Activated T-helper 1 cell treated with anti-CD3 and anti-CD28 coated beads, Interleukin-2, amount 50 U/mL, for 16 hours (primary cell): ENCODE results near the gene PORCN.
"Not testable (repeated sequence)": the region's sequence is repeated elsewhere in the genome, so short reads cannot be mapped to it uniquely, and the experiment has no call there.

Experiments used
- DNase-seq, 2 donors: peaks; one replicate each; pipeline ENCODE4 v3.0.0-alpha.2; 2020; ENCODE audit warnings: low read depth in 1 of 2, low spot score in 1 of 2

Gene PORCN

DNA sequence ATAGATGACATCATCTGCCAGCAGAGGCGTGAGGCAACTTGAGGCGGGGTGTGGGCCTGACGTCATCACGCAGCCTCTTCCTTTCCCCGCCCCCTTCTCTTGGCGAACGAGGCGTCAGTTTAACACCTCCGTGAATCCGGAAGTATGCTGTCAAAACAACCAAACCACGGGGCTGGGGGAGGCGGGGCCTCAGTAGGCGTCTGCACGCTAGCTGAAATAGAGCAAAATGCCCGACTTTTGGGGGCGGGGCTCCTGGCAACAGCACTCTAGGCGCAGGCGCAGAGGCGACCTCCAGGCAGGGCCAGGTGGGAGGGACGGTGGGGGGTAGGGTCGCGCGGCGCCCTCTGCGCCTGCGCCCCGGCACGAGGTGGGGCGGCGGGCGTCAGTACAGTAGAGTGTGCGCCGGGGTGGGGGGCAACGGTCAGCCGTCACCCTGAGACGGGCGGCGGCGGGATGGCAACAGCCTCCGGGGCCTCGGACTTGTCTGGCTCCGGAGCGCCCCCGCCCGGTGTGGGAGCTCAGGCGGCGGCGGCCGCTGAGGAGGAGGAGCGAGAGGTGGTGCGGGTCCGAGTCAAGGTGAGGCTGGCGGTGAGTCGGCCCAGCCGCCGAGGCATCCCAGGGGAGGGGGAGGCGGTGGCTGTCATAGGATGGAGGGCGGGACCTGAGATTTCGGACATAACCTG lies 30.7 kb downstream of the PORCN start, which contains the start of gene TBC1D25:
TSS of gene TBC1D25 (plus strand) at position 370 of the 683 bp plus-strand sequence. CDS start at position 454, 84 bp downstream.
- peak; percentile 88 to 91 for DNase-seq

DNA sequence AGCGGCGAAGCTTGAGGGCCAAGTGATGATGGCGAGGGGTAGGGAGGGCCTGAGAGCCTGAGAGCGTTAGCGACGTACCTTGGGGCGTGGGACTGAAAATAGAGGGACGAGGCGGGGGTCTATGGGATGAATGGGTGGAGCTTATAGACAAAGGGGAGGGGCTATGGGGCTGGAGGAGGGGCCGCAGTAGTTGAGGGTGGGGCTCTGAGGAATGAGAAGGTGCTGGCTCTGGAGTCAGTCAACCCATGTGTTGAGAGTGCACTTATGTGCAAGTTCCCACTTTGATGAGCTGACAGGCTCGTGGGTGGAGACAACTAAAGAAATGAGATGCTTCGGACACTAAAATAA lies 31.2 kb downstream of the PORCN start:
- peak; percentile 9 to 26 for DNase-seq

DNA sequence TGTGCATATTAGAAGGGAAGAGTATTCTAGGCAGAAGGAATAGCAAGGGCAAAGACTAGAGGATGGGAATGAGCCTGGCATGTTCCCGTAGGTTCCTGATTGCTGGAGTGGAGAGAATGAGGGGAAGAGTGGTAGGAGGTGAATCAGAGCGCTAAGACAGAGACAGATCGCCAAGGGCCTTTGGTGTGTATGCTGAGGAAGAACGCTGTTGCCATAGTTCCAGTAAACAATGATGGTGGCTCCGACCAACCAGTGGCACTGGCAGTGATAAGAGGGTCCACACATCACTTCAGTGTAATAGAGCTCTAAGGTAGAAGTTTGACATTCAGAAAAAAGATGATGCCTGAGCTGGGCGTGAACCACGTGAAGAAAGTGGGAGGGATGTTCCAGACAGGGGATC lies 31.7 kb downstream of the PORCN start:
- no peak for DNase-seq

DNA sequence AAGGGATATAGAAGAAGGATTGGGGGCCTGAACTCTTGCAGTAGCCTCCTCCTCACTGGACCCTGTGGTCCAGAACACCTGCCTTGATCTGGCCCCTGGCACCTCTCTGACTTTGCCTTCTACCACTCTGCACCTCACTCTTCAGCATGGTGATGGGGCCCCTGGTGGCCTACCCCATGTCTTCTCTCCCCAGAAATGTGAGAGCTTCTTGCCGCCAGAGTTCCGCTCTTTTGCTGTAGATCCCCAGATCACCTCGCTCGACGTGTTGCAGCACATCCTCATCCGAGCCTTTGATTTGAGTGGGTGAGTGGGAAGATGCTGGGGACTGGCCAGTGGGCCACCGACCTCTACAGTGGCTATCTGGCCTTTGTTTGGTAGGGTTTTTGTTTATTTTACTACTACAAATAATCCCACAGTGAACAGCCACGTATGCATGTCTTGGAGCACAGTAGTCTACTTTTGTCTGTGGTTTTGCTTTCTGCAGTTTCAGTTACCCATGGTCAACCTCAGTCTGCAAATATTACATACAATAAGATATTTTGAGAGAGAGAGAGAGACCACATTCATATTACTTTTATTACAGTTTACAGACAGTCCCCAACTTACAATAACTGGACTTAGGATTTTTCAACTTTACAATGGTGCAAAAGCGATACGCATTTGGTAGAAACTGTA lies 32.5 kb downstream of the PORCN start:
- DNase-seq: no peak

DNA sequence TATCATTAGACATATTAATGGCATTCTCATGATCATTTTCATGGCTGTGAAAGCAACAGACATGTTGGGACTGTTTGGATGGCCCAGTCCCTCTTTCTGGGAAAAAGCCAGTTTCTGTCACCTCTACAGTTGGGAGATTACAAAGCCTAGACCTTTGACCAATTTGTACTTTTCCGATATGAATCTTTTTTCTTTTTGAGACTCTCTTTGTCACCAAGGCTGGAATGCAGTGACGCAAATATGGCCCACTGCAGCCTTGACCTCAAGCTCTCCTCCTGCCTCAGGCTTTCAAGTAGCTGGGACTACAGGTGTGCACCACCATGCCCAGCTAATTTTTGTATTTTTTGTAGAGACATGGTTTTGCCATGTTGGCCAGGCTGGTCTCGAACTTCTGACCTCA lies 40.1 kb downstream of the PORCN start:
- no peak for DNase-seq

DNA sequence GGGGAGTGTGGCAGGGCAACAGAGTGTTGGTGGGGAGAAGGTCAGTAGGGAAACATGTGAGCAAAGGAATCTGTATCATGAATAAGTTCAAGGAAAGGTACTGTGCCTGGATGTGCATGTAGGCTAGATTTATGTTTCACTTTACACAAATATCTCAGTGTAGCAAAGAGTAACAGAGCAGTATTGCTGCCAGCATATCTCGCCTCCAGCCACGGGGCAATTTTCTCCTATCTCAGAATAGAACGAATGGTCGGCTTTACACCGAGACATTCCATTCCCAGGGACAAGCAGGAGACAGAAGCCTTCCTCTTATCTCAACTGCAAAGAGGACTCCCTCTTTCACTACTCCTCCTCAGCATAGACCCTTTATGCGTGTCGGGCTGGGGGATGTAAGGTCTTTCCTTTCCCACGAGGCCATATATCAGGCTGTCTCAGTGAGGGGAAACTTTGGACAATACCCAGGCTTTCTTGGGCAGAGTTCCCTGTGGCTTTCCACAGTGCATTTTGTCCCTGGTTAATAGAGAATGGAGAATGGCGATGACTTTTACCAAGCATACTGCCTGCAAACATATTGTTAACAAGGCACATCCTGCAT lies 47.0 kb downstream of the PORCN start:
- not testable (repeated sequence) for DNase-seq

DNA sequence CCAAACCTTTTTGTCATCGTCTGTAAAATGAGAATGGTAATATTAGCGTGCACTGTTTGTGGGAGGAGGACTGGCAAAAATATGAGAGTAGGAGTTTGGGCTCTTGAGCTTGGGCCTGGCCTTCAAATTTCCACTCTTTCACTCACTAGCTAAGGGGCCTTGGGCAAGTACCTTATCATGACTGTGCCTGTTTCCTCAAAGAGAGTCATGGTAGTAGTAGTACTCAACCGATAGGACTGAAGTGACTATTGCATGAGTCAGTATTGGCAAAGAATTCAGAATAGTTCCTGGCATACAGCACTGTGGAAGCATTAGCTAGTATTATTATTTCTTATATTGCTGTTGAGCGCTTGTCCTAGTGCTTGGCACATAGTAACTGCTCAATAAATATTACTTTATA lies 49.5 kb downstream of the PORCN start:
- no peak for DNase-seq

DNA sequence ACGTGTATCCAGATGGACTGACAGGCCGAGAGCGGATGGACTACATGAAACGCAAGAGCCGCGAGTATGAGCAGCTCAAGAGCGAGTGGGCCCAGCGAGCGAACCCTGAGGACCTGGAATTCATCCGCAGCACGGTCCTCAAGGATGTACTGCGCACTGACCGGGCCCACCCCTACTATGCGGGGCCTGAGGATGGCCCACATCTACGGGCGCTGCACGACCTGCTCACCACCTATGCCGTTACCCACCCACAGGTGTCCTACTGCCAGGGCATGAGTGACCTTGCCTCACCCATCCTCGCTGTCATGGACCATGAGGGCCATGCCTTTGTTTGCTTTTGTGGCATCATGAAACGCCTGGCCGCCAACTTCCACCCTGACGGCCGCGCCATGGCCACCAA lies 50.8 kb downstream of the PORCN start:
- no peak for DNase-seq

GRCh38 chrX:48560056-48560455 lies 51.3 kb downstream of the PORCN start:
- DNase-seq: no peak

GRCh38 chrX:48560681-48561080 lies 51.9 kb downstream of the PORCN start:
- DNase-seq: no peak

DNA sequence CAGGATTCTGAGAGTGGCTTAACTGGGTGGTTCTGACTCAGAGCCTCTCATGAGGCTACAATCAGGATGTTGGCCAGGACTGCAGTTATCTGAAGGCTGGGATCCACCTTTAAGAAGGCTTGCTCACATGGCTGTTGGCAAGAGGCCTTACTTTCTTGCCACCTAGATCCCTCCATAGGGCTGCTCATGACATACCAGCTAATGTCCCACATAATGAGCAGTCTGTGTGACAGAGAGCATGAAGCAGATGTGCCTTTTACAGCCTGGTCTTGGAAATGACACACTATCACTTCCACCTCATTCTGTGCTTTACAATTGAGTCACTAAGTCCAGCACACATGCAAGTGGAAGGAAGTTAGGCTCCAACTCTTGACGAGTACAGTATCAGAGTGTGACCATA lies 61.2 kb downstream of the PORCN start:
- DNase-seq: no peak
